Panc1 (cell line): Measurements from ENCODE around the gene TLE4. TPM values are rescaled to one million over a fixed set of nuclear protein-coding genes. Genes with fewer than 3 reads are reported as not detected.

ENCODE experiments used
- ATAC-seq: fragments of 200-7000 bp; cut with Tn5 transposase; 2 replicates; pipeline ENCODE4 v1.9.1; 2020; ENCODE audit warnings: mild to moderate bottlenecking, moderate library complexity
- BruUV-seq: library from RNA; stranded (reverse); fragments of 400-500 nt; replicated peaks from 2 replicates; lab custom pipeline; 2021; lab: Mats Ljungman, UMichigan
- CTCF ChIA-PET: fragments of 300-600 bp; sonication (Branson Sonifier 250); formaldehyde crosslinking; loops from one replicate; lab custom pipeline; 2022; ENCODE audit warnings: antibody characterized with exemption; lab: Charles Lee
- POLR2A ChIA-PET: fragments of 300-600 bp; sonication (Branson Sonifier 250); formaldehyde crosslinking; loops from one replicate; lab custom pipeline; 2022; ENCODE audit warnings: antibody characterized with exemption; lab: Charles Lee
- DNase-seq: peaks from one replicate; pipeline ENCODE4 v3.0.0-alpha.2; 2010; ENCODE audit warnings: low read depth, low spot score
- H3K27ac ChIP-seq: 2 replicates; pipeline ENCODE4 v1.5.1; 2011; ENCODE audit warnings: mild to moderate bottlenecking, low read length, inconsistent platforms
- H3K27me3 ChIP-seq: fragments of 200-500 bp; sonication (Bioruptor generic); 2 replicates; pipeline ENCODE4 v1.6.0; 2014; ENCODE audit warnings: low read length, inconsistent platforms; ENCODE audit not compliant: control insufficient read depth, insufficient read depth
- H3K36me3 ChIP-seq: fragments of 200-500 bp; sonication (Bioruptor generic); 2 replicates; pipeline ENCODE4 v1.5.1; 2014; ENCODE audit warnings: inconsistent platforms, mild to moderate bottlenecking, low read length, moderate library complexity; ENCODE audit not compliant: control insufficient read depth, insufficient read depth
- H3K4me1 ChIP-seq: 2 replicates; pipeline ENCODE4 v1.5.1; 2011; ENCODE audit warnings: inconsistent platforms, mild to moderate bottlenecking, low read length, moderate library complexity; ENCODE audit not compliant: control insufficient read depth, insufficient read depth
- H3K4me3 ChIP-seq, 2 experiments: 2 replicates each; pipeline ENCODE4 v1.5.1; 2011 to 2012; ENCODE audit warnings: low read depth in 2 of 2, low read length in 2 of 2, mild to moderate bottlenecking in 2 of 2, inconsistent platforms in 1 of 2, moderate library complexity in 1 of 2
- H3K9me3 ChIP-seq: fragments of 200-500 bp; sonication (Bioruptor generic); 2 replicates; pipeline ENCODE4 v1.5.1; 2014; ENCODE audit warnings: low read depth, mild to moderate bottlenecking, inconsistent platforms, low read length, moderate library complexity; ENCODE audit not compliant: control insufficient read depth, insufficient read depth
- CTCF ChIP-seq: fragments of 450-650 bp; IDR thresholded peaks from 2 replicates; pipeline ENCODE4 v1.5.1; 2017; ENCODE audit warnings: mild to moderate bottlenecking
- POLR2AphosphoS5 ChIP-seq: IDR thresholded peaks from 2 replicates; pipeline ENCODE4 v1.6.1; 2012; ENCODE audit warnings: mild to moderate bottlenecking, low read depth, low read length, moderate library complexity
- SIN3A ChIP-seq: IDR thresholded peaks from 2 replicates; pipeline ENCODE4 v1.6.1; 2012; ENCODE audit warnings: low read depth, mild to moderate bottlenecking, low read length, moderate library complexity, borderline replicate concordance; ENCODE audit not compliant: insufficient read depth
- TCF7L2 ChIP-seq: IDR thresholded peaks from 2 replicates; pipeline ENCODE4 v1.6.1; 2011; ENCODE audit warnings: mild to moderate bottlenecking, low read depth, low read length, inconsistent platforms
- in situ Hi-C: cut with HindIII; loops from 2 replicates; pipeline ENCODE4 v1.10.0; 2016; ENCODE audit warnings: low sequenced_read_pairs, low pct_unique_long_range_greater_than_20kb
- intact Hi-C: fragments of 100-400 bp; cut with micrococcal nuclease; formaldehyde crosslinking; loops from one replicate; pipeline ENCODE4 v1.10.0; 2022; ENCODE audit not compliant: unreplicated experiment
- total RNA-seq: library from RNA; stranded (reverse); gene quantifications from one replicate; pipeline ENCODE4 v1.2.1, GENCODE V29; 2021; ENCODE audit not compliant: unreplicated experiment
- TF ChIP-seq, protein P1 (sequence below), 2 experiments: IDR thresholded peaks; 2 replicates each; pipeline ENCODE4 v1.6.1; 2011 to 2012; ENCODE audit warnings: low read depth in 2 of 2, control low read depth in 1 of 2, low read length in 1 of 2, mild to moderate bottlenecking in 1 of 2, moderate library complexity in 1 of 2; ENCODE audit not compliant: insufficient read depth in 1 of 2

The TLE4 gene
- total RNA-seq, 1 experiment from 2014 or later = 8.7 TPM

DNA sequence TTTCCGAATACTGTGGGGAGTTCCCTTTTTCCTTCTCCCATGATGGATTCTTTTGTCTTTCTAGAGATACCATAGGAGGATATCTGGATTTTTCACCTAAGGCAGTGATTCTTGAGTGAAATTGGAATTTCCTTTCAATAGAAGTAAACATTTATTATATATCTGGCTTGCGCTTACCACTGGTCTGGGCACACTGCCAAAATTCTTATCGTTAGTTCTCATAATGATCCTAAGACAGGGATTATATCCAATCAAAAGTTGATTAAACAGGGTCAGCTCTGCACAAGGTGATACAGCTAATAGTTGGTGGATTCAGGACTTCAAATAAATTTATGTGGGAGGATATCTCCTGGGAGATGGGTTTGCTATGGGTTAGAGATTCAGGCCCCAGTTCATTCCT lies 9.6 kb downstream of the TLE4 start:
- CTCF ChIA-PET = no interaction called here
- no peaks in the 10 kb centered on the region for H3K27me3 ChIP-seq
- no TSS peak for BruUV-seq
- TF ChIP-seq TCF7L2 (no peak), SIN3A (no peak), POLR2AphosphoS5 (no peak)
- TF ChIP-seq, protein P1, sequence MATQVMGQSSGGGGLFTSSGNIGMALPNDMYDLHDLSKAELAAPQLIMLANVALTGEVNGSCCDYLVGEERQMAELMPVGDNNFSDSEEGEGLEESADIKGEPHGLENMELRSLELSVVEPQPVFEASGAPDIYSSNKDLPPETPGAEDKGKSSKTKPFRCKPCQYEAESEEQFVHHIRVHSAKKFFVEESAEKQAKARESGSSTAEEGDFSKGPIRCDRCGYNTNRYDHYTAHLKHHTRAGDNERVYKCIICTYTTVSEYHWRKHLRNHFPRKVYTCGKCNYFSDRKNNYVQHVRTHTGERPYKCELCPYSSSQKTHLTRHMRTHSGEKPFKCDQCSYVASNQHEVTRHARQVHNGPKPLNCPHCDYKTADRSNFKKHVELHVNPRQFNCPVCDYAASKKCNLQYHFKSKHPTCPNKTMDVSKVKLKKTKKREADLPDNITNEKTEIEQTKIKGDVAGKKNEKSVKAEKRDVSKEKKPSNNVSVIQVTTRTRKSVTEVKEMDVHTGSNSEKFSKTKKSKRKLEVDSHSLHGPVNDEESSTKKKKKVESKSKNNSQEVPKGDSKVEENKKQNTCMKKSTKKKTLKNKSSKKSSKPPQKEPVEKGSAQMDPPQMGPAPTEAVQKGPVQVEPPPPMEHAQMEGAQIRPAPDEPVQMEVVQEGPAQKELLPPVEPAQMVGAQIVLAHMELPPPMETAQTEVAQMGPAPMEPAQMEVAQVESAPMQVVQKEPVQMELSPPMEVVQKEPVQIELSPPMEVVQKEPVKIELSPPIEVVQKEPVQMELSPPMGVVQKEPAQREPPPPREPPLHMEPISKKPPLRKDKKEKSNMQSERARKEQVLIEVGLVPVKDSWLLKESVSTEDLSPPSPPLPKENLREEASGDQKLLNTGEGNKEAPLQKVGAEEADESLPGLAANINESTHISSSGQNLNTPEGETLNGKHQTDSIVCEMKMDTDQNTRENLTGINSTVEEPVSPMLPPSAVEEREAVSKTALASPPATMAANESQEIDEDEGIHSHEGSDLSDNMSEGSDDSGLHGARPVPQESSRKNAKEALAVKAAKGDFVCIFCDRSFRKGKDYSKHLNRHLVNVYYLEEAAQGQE (IDR thresholded peaks at IDR 0.05; ENCODE audit: insufficient read depth in 1 of 2, low read depth in 2 of 2, low read length in 1 of 2) = no peak
- no peaks in the 10 kb centered on the region for H3K4me1 ChIP-seq
- no peaks in the 10 kb centered on the region for H3K9me3 ChIP-seq
- intact Hi-C loops = no loop called here
- no peak overlapping the region for H3K4me3 ChIP-seq
- POLR2A ChIA-PET = no interaction called here
- in situ Hi-C loops = no loop called here
- no peak overlapping the region for H3K27ac ChIP-seq
- H3K36me3 ChIP-seq = no peaks in the 10 kb centered on the region
- ATAC-seq = no peak
- no peak for DNase-seq

DNA sequence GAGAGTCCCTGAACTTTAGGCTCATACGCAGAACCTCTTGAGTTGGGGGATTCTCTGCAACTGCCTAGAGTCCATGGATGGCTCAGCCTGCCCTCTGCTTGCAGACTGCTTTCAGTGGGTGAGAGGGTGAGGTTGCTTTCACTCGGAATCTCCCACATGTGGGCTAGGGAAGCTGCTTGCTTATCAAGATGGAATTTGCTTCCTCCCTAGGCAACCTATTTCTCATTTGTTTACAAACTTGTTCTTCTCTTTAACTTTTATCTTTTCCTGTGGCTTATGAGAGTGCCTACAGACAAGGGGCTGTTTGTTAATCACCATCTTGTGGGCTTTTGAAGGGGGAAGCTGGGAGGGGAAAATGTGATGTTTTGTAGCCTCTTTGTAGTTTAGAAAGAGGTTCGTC lies 10.0 kb downstream of the TLE4 start:
- Histone ChIP-seq H3K9me3 (no peaks in the 10 kb centered on the region), H3K4me1 (no peaks in the 10 kb centered on the region), H3K4me3 (no peak overlapping the region), H3K27me3 (no peaks in the 10 kb centered on the region), H3K36me3 (no peaks in the 10 kb centered on the region), H3K27ac (no peak overlapping the region)
- DNase-seq (no peak), ATAC-seq (0 out of 2 replicates have a peak, but pooled peaks have one; percentile 53)
- ChIA-PET POLR2A (no interaction called here), CTCF (no interaction called here)
- intact Hi-C loops = no loop called here
- TF ChIP-seq, protein P1 (IDR thresholded peaks at IDR 0.05; ENCODE audit: insufficient read depth in 1 of 2, low read depth in 2 of 2, low read length in 1 of 2) = no peak
- TF ChIP-seq TCF7L2 (no peak), POLR2AphosphoS5 (no peak), CTCF (no peak), SIN3A (no peak)
- in situ Hi-C loops = no loop called here
- no TSS peak for BruUV-seq
